IPS-20b (cell line): Measurements from ENCODE around the gene CFAP45.

Experiments
- H3K27ac ChIP-seq: one replicate; pipeline ENCODE4 v1.5.1; 2013; ENCODE audit warnings: low read length
- H3K27me3 ChIP-seq: 2 replicates; pipeline ENCODE4 v1.6.1; 2013; ENCODE audit warnings: mild to moderate bottlenecking, low read length, inconsistent platforms; ENCODE audit not compliant: insufficient read depth
- H3K36me3 ChIP-seq: 2 replicates; pipeline ENCODE4 v1.6.1; 2013; ENCODE audit warnings: low read depth, mild to moderate bottlenecking, inconsistent platforms, low read length, moderate library complexity; ENCODE audit not compliant: insufficient read depth
- H3K4me1 ChIP-seq: 2 replicates; pipeline ENCODE4 v1.6.1; 2013; ENCODE audit warnings: mild to moderate bottlenecking, control low read depth, inconsistent platforms, low read length, moderate library complexity; ENCODE audit not compliant: insufficient read depth
- H3K4me3 ChIP-seq: 2 replicates; pipeline ENCODE4 v1.5.1; 2013; ENCODE audit warnings: mild to moderate bottlenecking, low read length, inconsistent platforms
- H3K9ac ChIP-seq: 2 replicates; pipeline ENCODE4 v1.6.1; 2013; ENCODE audit warnings: low read depth, mild to moderate bottlenecking, inconsistent platforms, low read length, moderate library complexity
- H3K9me3 ChIP-seq: 2 replicates; pipeline ENCODE4 v1.6.1; 2013; ENCODE audit warnings: mild to moderate bottlenecking, low read depth, low read length, inconsistent platforms; ENCODE audit not compliant: insufficient read depth

Gene CFAP45

GRCh38 chr1:159900086-159900680 is at the start of gene CFAP45:
Gene CFAP45 (minus strand): TSS chr1:159900165. CDS start chr1:159900098, 67 bp downstream.
- Histone ChIP-seq H3K9ac (peak within 1 kb of the TSS; percentile 41; the same call in 1 of the 2 replicates), H3K4me1 (peaks cover 5% of the 10 kb centered on the region; the same call in 1 of the 2 replicates), H3K36me3 (no peaks in the 10 kb centered on the region), H3K4me3 (peak within 1 kb of the TSS; percentile 61; the same call in 1 of the 2 replicates), H3K27ac (no peak within 1 kb of the TSS), H3K9me3 (no peaks in the 10 kb centered on the region), H3K27me3 (peaks cover 18% of the 10 kb centered on the region)

- H3K4me1 ChIP-seq, result peaks cover 14% of the 10 kb centered on the region
- no peak overlapping the region for H3K4me3 ChIP-seq
- H3K27ac ChIP-seq, result no peak overlapping the region
- H3K27me3 ChIP-seq, result no peaks in the 10 kb centered on the region; the same call in 1 of the 2 replicates
- H3K9ac ChIP-seq, result no peak overlapping the region
- no peaks in the 10 kb centered on the region for H3K36me3 ChIP-seq
- no peaks in the 10 kb centered on the region for H3K9me3 ChIP-seq
These were observed 49.2 kb upstream of the CFAP45 start for GRCh38 chr1:159949123-159949522.

GRCh38 chr1:159947942-159948341 is 48.0 kb upstream of the CFAP45 start:
- Histone ChIP-seq H3K9ac (no peak overlapping the region), H3K9me3 (no peaks in the 10 kb centered on the region), H3K4me3 (no peak overlapping the region), H3K27me3 (no peaks in the 10 kb centered on the region), H3K4me1 (peaks cover 16% of the 10 kb centered on the region), H3K27ac (no peak overlapping the region), H3K36me3 (no peaks in the 10 kb centered on the region)

- Histone ChIP-seq H3K4me3 (peak overlapping the region; percentile 95), H3K27ac (peak overlapping the region; percentile 1), H3K4me1 (peaks cover 19% of the 10 kb centered on the region), H3K9ac (peak overlapping the region; percentile 93; the same call in 1 of the 2 replicates), H3K27me3 (no peaks in the 10 kb centered on the region), H3K36me3 (no peaks in the 10 kb centered on the region), H3K9me3 (no peaks in the 10 kb centered on the region)
These were observed 46.5 kb upstream of the CFAP45 start for GRCh38 chr1:159946242-159947187.

GRCh38 chr1:159945483-159946241 is 45.7 kb upstream of the CFAP45 start, which contains the start of gene IGSF9:
Gene IGSF9 (minus strand): TSS chr1:159945613. CDS start chr1:159943454, 2,159 bp downstream.
- peaks cover 3% of the 10 kb centered on the region; the same call in 1 of the 2 replicates for H3K36me3 ChIP-seq
- H3K27me3 ChIP-seq, result no peaks in the 10 kb centered on the region
- H3K4me3 ChIP-seq, result peak within 1 kb of the TSS; percentile 95
- peak within 1 kb of the TSS; percentile 94 for H3K27ac ChIP-seq
- no peaks in the 10 kb centered on the region for H3K9me3 ChIP-seq
- peaks cover 19% of the 10 kb centered on the region for H3K4me1 ChIP-seq
- peak within 1 kb of the TSS; percentile 93; the same call in 1 of the 2 replicates for H3K9ac ChIP-seq

- H3K9ac ChIP-seq, result peak overlapping the region; percentile 93; the same call in 1 of the 2 replicates
- peak overlapping the region; percentile 94 for H3K27ac ChIP-seq
- no peaks in the 10 kb centered on the region for H3K27me3 ChIP-seq
- H3K4me3 ChIP-seq, result peak overlapping the region; percentile 95
- no peaks in the 10 kb centered on the region for H3K9me3 ChIP-seq
- peaks cover 11% of the 10 kb centered on the region; the same call in 1 of the 2 replicates for H3K36me3 ChIP-seq
- H3K4me1 ChIP-seq, result peaks cover 19% of the 10 kb centered on the region
These were observed 44.9 kb upstream of the CFAP45 start for GRCh38 chr1:159944623-159945455.

GRCh38 chr1:159943908-159944622 is 44.1 kb upstream of the CFAP45 start:
- peaks cover 19% of the 10 kb centered on the region for H3K4me1 ChIP-seq
- H3K9ac ChIP-seq, result peak overlapping the region; percentile 93; the same call in 1 of the 2 replicates
- peaks cover 15% of the 10 kb centered on the region; the same call in 1 of the 2 replicates for H3K36me3 ChIP-seq
- H3K9me3 ChIP-seq, result no peaks in the 10 kb centered on the region
- no peaks in the 10 kb centered on the region for H3K27me3 ChIP-seq
- peak overlapping the region; percentile 95; the same call in 1 of the 2 replicates for H3K4me3 ChIP-seq
- no peak overlapping the region for H3K27ac ChIP-seq

GRCh38 chr1:159943278-159943640 is 43.3 kb upstream of the CFAP45 start:
- peaks cover 23% of the 10 kb centered on the region; the same call in 1 of the 2 replicates for H3K36me3 ChIP-seq
- peaks cover 19% of the 10 kb centered on the region for H3K4me1 ChIP-seq
- H3K4me3 ChIP-seq, result no peak overlapping the region
- H3K9me3 ChIP-seq, result no peaks in the 10 kb centered on the region
- H3K9ac ChIP-seq, result no peak overlapping the region
- H3K27ac ChIP-seq, result no peak overlapping the region
- H3K27me3 ChIP-seq, result no peaks in the 10 kb centered on the region

- Histone ChIP-seq H3K27ac (no peak overlapping the region), H3K36me3 (peaks cover 23% of the 10 kb centered on the region; the same call in 1 of the 2 replicates), H3K9ac (no peak overlapping the region), H3K27me3 (no peaks in the 10 kb centered on the region), H3K9me3 (no peaks in the 10 kb centered on the region), H3K4me3 (no peak overlapping the region), H3K4me1 (peaks cover 20% of the 10 kb centered on the region)
These were observed 42.8 kb upstream of the CFAP45 start for GRCh38 chr1:159942632-159943277.
